GM23338 (cell line): Measurements from ENCODE around the gene MICB. TPM values are rescaled to one million over a fixed set of nuclear protein-coding genes. Genes with fewer than 3 reads are reported as not detected.

Experiments used
- CREB1 ChIP-seq: fragments of 250-450 bp; sonication (Bioruptor Pico); IDR thresholded peaks from 2 replicates; pipeline ENCODE4 v1.5.0; 2020; ENCODE audit warnings: low read depth, mild to moderate bottlenecking, moderate library complexity
- ETS1 ChIP-seq: IDR thresholded peaks from 2 replicates; pipeline ENCODE4 v1.6.1; 2016; ENCODE audit warnings: antibody characterized with exemption
- JUNB ChIP-seq: IDR thresholded peaks from one replicate; pipeline ENCODE4 v1.6.1; 2016; ENCODE audit warnings: antibody characterized with exemption; ENCODE audit not compliant: unreplicated experiment
- NANOG ChIP-seq: IDR thresholded peaks from 2 replicates; pipeline ENCODE4 v1.6.1; 2016; ENCODE audit warnings: antibody characterized with exemption, borderline replicate concordance
- STAT1 ChIP-seq: IDR thresholded peaks from one replicate; pipeline ENCODE4 v1.6.1; 2016; ENCODE audit warnings: antibody characterized with exemption; ENCODE audit not compliant: unreplicated experiment
- ZNF114 ChIP-seq: fragments of 250-450 bp; sonication (Bioruptor Pico); IDR thresholded peaks from 2 replicates; pipeline ENCODE4 v1.5.0; 2020; ENCODE audit warnings: mild to moderate bottlenecking, moderate library complexity
- ZNF462 ChIP-seq: fragments of 250-450 bp; sonication (Bioruptor Pico); IDR thresholded peaks from 2 replicates; pipeline ENCODE4 v1.5.0; 2020; ENCODE audit warnings: mild to moderate bottlenecking, moderate library complexity
- polyA plus RNA-seq: library from polyadenylated mRNA; unstranded; fragments of >200 nt; fragmentation: Nextera tagmentation; extraction: Ambion mirVana; gene quantifications from 2 replicates; pipeline ENCODE4 v1.2.1, GENCODE V29; 2016
- total RNA-seq: library from RNA; depleted of rRNA; stranded (reverse); fragments of >200 nt; shearing (Covaris generic); gene quantifications from 2 replicates; pipeline ENCODE4 v1.2.3, GENCODE V29; 2014
- TF ChIP-seq, protein P1 (sequence below): IDR thresholded peaks from one replicate; pipeline ENCODE4 v1.6.1; 2018; ENCODE audit warnings: antibody characterized with exemption; ENCODE audit not compliant: unreplicated experiment

Gene MICB
- total and polyA plus RNA-seq, 2 experiments from 2014 or later: 9.2 to 23.8 TPM

- no peak for TF ChIP-seq ZNF462 (CRISPR knock-in tag)
- no peak for TF ChIP-seq CREB1 (CRISPR knock-in tag)
- no peak for TF ChIP-seq NANOG
- TF ChIP-seq ZNF114 (CRISPR knock-in tag): no peak
- TF ChIP-seq STAT1: no peak
- TF ChIP-seq JUNB: no peak
- no peak for TF ChIP-seq ETS1
- TF ChIP-seq, protein P1, sequence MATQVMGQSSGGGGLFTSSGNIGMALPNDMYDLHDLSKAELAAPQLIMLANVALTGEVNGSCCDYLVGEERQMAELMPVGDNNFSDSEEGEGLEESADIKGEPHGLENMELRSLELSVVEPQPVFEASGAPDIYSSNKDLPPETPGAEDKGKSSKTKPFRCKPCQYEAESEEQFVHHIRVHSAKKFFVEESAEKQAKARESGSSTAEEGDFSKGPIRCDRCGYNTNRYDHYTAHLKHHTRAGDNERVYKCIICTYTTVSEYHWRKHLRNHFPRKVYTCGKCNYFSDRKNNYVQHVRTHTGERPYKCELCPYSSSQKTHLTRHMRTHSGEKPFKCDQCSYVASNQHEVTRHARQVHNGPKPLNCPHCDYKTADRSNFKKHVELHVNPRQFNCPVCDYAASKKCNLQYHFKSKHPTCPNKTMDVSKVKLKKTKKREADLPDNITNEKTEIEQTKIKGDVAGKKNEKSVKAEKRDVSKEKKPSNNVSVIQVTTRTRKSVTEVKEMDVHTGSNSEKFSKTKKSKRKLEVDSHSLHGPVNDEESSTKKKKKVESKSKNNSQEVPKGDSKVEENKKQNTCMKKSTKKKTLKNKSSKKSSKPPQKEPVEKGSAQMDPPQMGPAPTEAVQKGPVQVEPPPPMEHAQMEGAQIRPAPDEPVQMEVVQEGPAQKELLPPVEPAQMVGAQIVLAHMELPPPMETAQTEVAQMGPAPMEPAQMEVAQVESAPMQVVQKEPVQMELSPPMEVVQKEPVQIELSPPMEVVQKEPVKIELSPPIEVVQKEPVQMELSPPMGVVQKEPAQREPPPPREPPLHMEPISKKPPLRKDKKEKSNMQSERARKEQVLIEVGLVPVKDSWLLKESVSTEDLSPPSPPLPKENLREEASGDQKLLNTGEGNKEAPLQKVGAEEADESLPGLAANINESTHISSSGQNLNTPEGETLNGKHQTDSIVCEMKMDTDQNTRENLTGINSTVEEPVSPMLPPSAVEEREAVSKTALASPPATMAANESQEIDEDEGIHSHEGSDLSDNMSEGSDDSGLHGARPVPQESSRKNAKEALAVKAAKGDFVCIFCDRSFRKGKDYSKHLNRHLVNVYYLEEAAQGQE: no peak
Measured at GRCh38 chr6:31473244-31473643, 24.7 kb upstream of the MICB start (continued).
